T-helper 1 cell (primary cell): ENCODE results near the gene RUFY2.
"Not testable (repeated sequence)": the region's sequence is repeated elsewhere in the genome, so short reads cannot be mapped to it uniquely, and the experiment has no call there.

ENCODE experiments used
- DNase-seq, 5 donors: peaks; one replicate each; pipeline ENCODE4 v3.0.0-alpha.2; 2012 to 2020

RUFY2 gene

DNA sequence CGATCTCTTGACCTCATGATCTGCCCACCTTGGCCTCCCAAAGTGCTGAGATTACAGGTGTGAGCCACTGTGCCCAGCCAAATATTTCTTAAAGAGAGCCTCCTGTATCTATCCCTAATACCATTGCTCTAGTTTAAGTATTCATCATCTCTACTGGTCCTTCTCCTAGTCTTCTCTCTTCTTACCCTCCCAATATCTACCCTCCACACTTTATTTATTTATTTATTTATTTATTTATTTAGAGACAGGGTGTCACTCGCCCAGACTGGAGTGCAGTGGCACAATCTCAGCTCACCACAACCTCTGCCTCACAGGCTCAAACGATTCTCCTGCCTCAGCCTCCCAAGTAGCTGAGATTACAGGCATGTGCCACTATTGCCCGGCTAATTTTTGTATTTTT, 82.7 kb downstream of the RUFY2 start:
- DNase-seq = not testable (repeated sequence)

DNA sequence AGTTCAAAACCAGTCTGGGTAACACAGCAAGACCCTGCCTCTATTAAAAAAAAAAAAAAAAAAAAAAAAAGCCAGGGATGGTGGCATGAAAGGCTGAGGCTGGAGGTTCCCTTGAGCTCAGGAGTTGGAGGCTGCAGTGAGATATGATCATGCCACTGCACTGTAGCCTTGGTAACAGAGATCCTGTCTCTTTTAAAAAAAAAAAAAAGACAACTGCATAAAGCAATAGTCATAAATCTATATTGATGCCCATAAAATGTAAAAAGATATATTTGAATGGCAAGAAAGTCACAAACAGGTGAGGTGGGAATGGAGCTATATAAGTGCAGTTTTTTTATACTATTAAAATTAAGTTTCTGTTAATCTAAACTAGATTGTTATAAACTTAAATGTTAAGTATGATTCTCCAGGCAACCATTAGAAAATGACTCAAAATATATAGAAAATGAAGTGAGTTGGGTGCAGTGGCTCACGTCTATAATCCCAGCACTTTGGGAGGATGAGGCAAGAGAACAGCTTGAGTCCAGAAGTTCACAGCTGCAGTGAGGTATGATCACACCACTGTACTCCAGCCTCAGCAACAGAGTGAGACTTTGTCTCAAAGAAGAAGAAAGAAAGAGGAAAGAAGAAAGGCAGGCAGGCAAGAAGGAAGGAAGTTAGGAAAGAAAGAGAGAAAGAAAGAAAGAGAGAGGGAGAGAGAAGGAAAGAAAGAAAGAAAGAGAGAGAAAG, 88.6 kb downstream of the RUFY2 start:
- no peak for DNase-seq

DNA sequence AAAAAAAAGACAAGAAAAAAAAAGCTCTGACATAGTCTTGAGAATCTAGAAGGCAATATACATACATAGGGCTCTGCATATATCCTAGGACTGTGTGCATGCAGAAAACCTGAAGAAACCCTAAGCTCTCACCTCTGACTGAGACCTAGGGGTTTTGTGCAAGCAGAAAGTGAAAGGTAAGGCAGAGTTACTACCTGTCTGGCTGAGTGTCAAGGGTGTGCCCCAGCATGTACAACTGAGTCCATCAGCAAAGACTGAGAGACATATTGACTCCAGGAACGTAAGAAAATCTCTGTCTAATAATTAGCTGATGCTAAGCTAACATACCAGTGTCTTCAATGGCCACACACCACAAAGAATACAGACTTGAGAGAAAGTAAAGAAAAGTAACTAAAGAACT, 91.5 kb downstream of the RUFY2 start:
- DNase-seq = no peak

DNA sequence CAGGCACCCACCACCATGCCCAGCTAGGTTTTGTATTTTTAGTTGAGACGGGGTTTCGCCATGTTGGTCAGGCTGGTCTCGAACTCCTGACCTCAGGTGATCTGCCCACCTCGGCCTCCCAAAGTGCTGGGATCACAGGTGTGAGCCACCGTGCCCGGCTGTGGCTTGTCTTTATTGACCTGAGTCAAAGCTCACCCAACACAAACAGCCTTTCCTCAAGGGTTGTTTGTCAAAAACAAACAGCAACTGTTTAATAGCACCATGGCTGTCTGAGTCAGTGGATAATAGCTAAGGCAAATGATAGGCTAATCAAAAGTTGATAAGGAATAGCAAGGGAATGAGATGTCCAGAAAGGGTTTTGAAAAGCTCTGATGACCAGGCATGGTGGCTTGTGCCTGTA, 92.1 kb downstream of the RUFY2 start:
- DNase-seq = not testable (repeated sequence)

DNA sequence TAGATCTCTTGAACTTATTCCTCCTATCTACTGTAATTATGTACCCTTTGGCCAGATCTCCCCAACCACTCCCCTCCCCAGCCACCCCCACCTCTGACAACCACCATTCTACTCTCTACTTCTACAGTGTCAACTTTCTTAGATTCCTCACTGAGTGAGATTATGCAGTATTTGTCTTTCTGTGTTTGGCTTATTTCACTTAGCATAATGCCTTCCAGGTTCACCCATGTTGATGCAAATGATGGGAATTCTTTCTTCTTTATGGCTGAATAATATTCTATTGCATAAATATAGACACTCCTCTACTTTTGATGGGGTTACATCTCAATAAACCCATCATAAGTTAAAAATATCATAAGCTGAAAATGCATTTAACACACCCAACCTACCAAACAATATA, 96.5 kb downstream of the RUFY2 start:
- no peak for DNase-seq

DNA sequence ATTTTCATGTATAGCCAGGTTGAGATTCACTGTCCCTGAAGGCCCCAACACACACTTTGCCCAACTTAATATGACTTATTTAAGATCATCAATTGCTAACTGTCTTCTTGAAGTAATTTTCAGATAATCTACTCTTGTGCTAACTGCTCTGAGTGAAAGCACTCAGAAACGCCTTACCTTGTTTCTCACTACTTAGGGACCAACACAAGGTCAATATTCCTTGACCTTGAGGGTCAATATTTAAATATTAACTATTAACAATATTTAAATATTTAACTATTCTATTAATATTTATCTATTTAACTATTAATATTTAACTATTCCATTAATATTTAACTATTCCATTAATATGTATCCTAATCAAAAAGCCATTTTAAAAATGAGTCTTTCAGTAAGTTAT, 101.2 kb downstream of the RUFY2 start:
- no peak for DNase-seq

DNA sequence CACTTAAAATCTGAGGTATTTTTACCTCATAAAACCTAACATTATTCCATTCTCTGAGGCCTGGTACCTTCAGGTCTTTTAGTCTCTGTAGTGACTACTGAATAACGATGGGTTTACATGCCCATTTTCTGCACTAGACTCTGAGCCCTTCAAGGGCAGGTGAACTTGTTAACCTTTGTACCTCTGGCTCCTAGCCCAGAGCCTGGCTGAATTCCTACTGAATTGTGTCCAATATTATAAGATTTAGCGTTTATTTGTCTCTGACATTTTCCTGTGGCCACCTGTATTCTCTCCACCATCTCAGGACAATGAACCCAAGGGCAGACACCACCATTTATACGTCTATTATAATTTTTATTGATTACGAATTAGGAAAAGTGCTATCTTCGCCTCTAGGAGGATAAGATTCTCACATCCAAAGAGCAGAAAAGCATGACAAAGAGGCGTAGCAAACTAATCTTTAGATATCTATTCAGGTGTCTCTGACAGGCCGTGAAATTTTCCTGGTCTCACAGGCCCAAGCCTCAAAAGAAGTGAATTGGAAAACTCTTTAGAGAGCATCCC, 103.1 kb downstream of the RUFY2 start:
- no peak for DNase-seq

DNA sequence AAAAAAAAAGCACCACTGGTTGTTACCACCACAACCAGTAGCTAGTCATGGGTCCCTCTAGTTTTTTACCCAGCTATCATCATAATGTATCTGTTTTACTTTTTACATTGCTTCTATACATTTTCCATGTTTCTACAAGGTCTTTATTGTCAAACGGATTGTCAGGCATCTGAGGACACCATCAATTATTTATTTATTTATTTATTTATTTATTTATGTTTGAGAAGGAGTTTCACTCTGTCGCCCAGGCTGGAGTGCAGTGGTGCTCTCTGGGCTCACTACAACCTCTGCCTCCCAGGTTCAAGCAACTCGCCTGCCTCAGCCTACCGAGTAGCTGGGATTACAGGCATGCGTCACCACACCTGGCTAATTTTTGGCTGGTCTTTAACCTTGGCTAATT, 104.2 kb downstream of the RUFY2 start:
- no peak for DNase-seq

DNA sequence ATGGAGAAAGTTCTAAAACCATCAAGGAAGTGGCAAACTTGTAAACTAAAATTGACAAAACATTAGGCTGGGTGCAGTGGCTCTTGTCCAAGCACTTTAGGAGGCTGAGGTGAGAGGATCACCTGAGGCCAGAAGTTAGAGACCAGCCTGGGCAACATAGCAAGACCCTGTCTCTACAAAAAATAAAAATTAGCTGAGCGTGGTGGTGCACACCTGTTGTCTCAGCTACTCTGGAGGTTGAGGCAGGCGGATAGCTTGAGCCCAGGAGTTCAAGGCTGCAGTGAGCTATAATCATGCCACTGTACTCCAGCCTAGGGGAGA, 104.6 kb downstream of the RUFY2 start:
- DNase-seq = no peak

DNA sequence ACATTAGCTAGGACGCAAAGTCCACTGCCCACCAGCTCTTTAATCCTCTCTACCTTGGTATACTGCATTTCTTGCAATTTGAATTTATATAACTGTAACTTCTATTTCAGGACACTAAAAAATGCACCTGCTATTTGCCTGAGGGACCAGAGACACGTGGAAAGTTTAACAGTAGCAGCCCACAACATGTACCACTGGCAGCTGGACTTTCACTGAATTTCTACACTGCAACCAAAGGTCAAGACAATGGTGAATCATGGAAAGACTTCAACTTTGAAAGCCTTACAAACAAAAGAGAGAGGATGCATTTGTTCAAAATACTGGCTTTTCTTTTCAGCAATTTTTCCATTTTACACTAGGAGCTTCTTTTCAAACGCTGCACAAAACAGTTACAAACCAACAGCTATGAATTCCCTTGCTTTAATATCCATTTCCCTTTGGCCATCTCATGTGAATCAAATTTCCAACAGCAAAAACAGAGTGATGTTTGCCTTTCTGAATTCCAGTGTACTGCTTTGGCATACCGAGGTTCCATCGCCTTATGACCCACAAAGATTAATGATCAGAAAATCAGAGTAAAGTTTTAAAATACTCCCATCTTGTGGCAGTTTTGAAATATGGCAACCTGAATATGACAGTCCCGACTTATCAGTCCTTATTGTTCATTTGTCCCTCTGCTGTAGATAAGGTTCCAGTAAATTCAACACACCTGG, 105.1 kb downstream of the RUFY2 start:
- DNase-seq = peak in 1 of 5 donors; percentile 35

DNA sequence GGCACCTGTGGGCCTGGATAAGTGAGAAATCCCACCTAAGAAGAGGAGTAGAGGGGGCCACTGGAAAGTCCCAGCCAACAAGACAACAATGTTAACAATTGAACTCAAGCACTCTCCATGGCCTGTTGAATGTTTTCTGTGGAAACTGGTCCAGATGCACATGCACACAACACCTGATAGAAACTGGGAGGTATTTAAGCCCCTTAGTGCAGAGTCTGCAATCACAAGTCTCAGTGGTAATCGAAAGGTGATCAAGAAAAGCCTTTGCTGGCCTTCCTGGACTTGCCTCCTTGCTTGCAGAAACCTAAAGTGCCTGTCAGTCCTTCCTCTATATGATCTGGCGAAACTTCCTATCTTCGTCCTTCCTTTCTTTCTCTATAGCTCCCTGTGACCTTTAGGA, 105.8 kb downstream of the RUFY2 start:
- DNase-seq = no peak

DNA sequence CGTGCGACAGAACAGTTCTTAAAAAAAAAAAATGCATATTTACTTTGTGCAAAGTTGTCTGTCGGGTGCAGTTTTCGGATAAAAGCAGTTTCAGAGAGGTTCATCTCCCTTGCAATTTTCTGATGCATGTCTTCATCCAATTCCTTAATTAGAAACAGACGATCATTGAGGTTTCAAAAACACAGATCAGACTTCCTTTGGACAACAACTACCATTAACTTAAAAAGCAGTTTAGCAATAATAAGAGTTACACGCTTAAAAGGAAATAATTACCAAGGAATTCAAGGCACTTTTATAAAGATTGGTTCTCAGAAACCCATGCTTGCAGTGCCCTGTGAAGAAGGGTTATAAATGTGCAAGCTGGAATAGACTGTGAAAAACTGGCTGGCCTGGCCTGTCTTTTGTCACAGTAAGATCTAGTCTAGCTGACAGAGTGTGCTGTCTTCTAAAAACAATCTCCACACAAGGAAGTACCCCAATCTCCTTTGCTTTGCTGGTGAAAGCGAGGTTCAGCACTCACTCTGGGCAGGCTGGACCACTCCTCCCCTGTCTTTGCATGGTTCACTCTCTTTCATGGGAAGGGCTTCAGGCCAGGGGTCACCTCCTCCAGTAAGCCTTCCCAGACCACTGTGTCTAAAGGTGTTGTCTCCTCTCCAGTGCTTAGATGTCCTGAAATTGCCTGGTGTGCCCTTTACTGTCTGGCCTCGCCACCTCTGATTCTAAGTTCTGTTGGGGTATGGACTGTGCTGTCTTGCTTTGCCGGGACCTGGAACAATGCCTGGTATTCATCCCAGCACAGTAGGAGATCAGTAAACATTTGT, 110.0 kb downstream of the RUFY2 start:
- DNase-seq = no peak
